ENCODE data around the gene RAB7B.

Gene RAB7B

GRCh38 chr1:205944525-205944924 is 58.7 kb downstream of the RAB7B start:
- no peak overlapping the region for H3K27ac ChIP-seq (ENCODE audit: low read depth, low read length)
- H3K27me3 ChIP-seq (ENCODE audit: low read length): no peaks in the 10 kb centered on the region
- no peaks in the 10 kb centered on the region for H3K9me2 ChIP-seq (replicated peaks; ENCODE audit: insufficient read depth, low read length)
- H3K4me3 ChIP-seq (ENCODE audit: insufficient read depth, low read length, poor library complexity, severe bottlenecking): no peak overlapping the region
- no peak overlapping the region for H2AFZ ChIP-seq (ENCODE audit: low read depth, low read length, severe bottlenecking)
- H3K9ac ChIP-seq (ENCODE audit: low read length): no peak overlapping the region
- no peak overlapping the region for H3K4me2 ChIP-seq (ENCODE audit: low read depth, low read length, poor library complexity, severe bottlenecking)
- H3K36me3 ChIP-seq (ENCODE audit: low read length): no peaks in the 10 kb centered on the region
- H3F3A ChIP-seq (ENCODE audit: insufficient read depth): no peaks in the 10 kb centered on the region
- H3K9me3 ChIP-seq (ENCODE audit: insufficient read depth, low read length): no peaks in the 10 kb centered on the region
- no peaks in the 10 kb centered on the region for H3K79me2 ChIP-seq (ENCODE audit: insufficient read depth, low read length)
- H4K20me1 ChIP-seq (ENCODE audit: low read depth, low read length): no peaks in the 10 kb centered on the region
- TF ChIP-seq CTCF (IDR thresholded peaks at IDR 0.05; ENCODE audit: insufficient read depth, low read length, poor library complexity, severe bottlenecking) (no peak), EZH2phosphoT487 (conservative IDR thresholded peaks at IDR 0.05; ENCODE audit: low read length) (no peak)

- no peak within 1 kb of the TSS for H2AFZ ChIP-seq (ENCODE audit: low read depth, low read length, severe bottlenecking)
- TF ChIP-seq EZH2phosphoT487 (conservative IDR thresholded peaks at IDR 0.05; ENCODE audit: low read length) (no peak), CTCF (IDR thresholded peaks at IDR 0.05; ENCODE audit: insufficient read depth, low read length, poor library complexity, severe bottlenecking) (no peak)
- H3K9ac ChIP-seq (ENCODE audit: low read length): no peak within 1 kb of the TSS
- no peak within 1 kb of the TSS for H3K27ac ChIP-seq (ENCODE audit: low read depth, low read length)
- H3K4me2 ChIP-seq (ENCODE audit: low read depth, low read length, poor library complexity, severe bottlenecking): no peak within 1 kb of the TSS
- no peaks in the 10 kb centered on the region for H4K20me1 ChIP-seq (ENCODE audit: low read depth, low read length)
- H3K36me3 ChIP-seq (ENCODE audit: low read length): no peaks in the 10 kb centered on the region
- H3K79me2 ChIP-seq (ENCODE audit: insufficient read depth, low read length): no peaks in the 10 kb centered on the region
- no peaks in the 10 kb centered on the region for H3F3A ChIP-seq (ENCODE audit: insufficient read depth)
- H3K27me3 ChIP-seq (ENCODE audit: low read length): no peaks in the 10 kb centered on the region
- H3K4me3 ChIP-seq (ENCODE audit: insufficient read depth, low read length, poor library complexity, severe bottlenecking): no peak within 1 kb of the TSS
- H3K9me3 ChIP-seq (ENCODE audit: insufficient read depth, low read length): no peaks in the 10 kb centered on the region
- no peaks in the 10 kb centered on the region for H3K9me2 ChIP-seq (replicated peaks; ENCODE audit: insufficient read depth, low read length)
These were observed 60.0 kb downstream of the RAB7B start, which contains the start of gene SLC26A9 for GRCh38 chr1:205943245-205943644. TSS of gene SLC26A9 (minus strand) at chr1:205943456. CDS start at chr1:205935820, 7,636 bp downstream.

- TF ChIP-seq CTCF (IDR thresholded peaks at IDR 0.05; ENCODE audit: insufficient read depth, low read length, poor library complexity, severe bottlenecking) (no peak), EZH2phosphoT487 (conservative IDR thresholded peaks at IDR 0.05; ENCODE audit: low read length) (no peak)
- no peak overlapping the region for H3K27ac ChIP-seq (ENCODE audit: low read depth, low read length)
- H2AFZ ChIP-seq (ENCODE audit: low read depth, low read length, severe bottlenecking): no peak overlapping the region
- H3K36me3 ChIP-seq (ENCODE audit: low read length): no peaks in the 10 kb centered on the region
- H3K9ac ChIP-seq (ENCODE audit: low read length): no peak overlapping the region
- H3K9me2 ChIP-seq (replicated peaks; ENCODE audit: insufficient read depth, low read length): no peaks in the 10 kb centered on the region
- H3K27me3 ChIP-seq (ENCODE audit: low read length): no peaks in the 10 kb centered on the region
- no peaks in the 10 kb centered on the region for H3K79me2 ChIP-seq (ENCODE audit: insufficient read depth, low read length)
- no peaks in the 10 kb centered on the region for H4K20me1 ChIP-seq (ENCODE audit: low read depth, low read length)
- no peak overlapping the region for H3K4me2 ChIP-seq (ENCODE audit: low read depth, low read length, poor library complexity, severe bottlenecking)
- H3F3A ChIP-seq (ENCODE audit: insufficient read depth): no peaks in the 10 kb centered on the region
- H3K4me3 ChIP-seq (ENCODE audit: insufficient read depth, low read length, poor library complexity, severe bottlenecking): no peak overlapping the region
- no peaks in the 10 kb centered on the region for H3K9me3 ChIP-seq (ENCODE audit: insufficient read depth, low read length)
These were observed 60.5 kb downstream of the RAB7B start for GRCh38 chr1:205942631-205943159.
